ENCODE results near the gene CORO7.
A peak's percentile ranks its signal among the peaks of the same experiment; 100 is the strongest.
"Not testable (repeated sequence)": the region's sequence is repeated elsewhere in the genome, so short reads cannot be mapped to it uniquely, and the experiment has no call there.

CORO7 gene

DNA sequence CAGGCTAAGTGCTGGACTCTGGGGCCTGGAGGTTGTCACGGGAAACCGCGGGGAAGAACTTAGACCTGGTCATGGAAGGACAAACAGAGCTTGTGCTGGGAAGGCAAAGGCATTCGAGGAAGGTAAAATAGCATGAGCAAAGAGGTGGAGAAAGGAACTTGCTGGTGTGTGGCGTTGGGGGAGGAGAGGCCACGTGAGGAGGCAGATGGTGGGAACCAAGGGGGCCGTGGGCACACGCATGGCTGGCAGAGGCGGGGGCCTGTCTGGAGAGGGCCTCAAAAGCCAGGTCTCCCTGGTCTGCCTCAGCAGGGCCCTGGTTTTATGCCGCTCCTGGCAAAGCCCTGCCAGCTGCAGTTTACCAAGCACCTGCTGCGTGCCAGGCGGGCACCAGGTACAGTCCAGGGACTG, 15.3 kb downstream of the CORO7 start:
- Mint-ChIP-seq H3K4me1 (peaks cover 8% of the 10 kb centered on the region), H3K27ac (no peak overlapping the region), H3K4me3 (no peak overlapping the region), H3K36me3 (peaks cover 46% of the 10 kb centered on the region), H3K9me3 (no peaks in the 10 kb centered on the region), H3K27me3 (no peaks in the 10 kb centered on the region)
- no peak for DNase-seq
- CTCF ChIA-PET = interaction anchor here (0.6 to 2.7 kb wide), 4 partner anchors 9 to 555 kb away, joined by 3 to 10 read pairs (median 5); no protein-coding TSS in a partner anchor

- CTCF ChIA-PET = interaction anchor here (0.6 to 1.6 kb wide), 4 partner anchors 40 to 345 kb away, joined by 3 to 5 read pairs (median 3); no protein-coding TSS in a partner anchor
- Mint-ChIP-seq H3K27ac (no peak overlapping the region), H3K4me1 (peaks cover 2% of the 10 kb centered on the region), H3K9me3 (no peaks in the 10 kb centered on the region), H3K27me3 (no peaks in the 10 kb centered on the region), H3K36me3 (peaks cover 47% of the 10 kb centered on the region), H3K4me3 (no peak overlapping the region)
- no peak for DNase-seq
Measured at GRCh38 chr16:4399001-4399730, 17.2 kb downstream of the CORO7 start.

GRCh38 chr16:4395055-4395726, 21.2 kb downstream of the CORO7 start:
- H3K27ac Mint-ChIP-seq = no peak overlapping the region
- peaks cover 46% of the 10 kb centered on the region for H3K36me3 Mint-ChIP-seq

GRCh38 chr16:4393850-4394249, 22.5 kb downstream of the CORO7 start:
- not testable (repeated sequence) for H3K27ac Mint-ChIP-seq, H3K4me1 Mint-ChIP-seq, DNase-seq, H3K9me3 Mint-ChIP-seq, H3K27me3 Mint-ChIP-seq, H3K4me3 Mint-ChIP-seq
- peaks cover 41% of the 10 kb centered on the region for H3K36me3 Mint-ChIP-seq
- CTCF ChIA-PET = interaction anchor here (1.2 to 1.9 kb wide), 2 partner anchors 9 to 34 kb away, joined by 3 to 13 read pairs; no protein-coding TSS in a partner anchor

More at GRCh38 chr16:4395055-4395726, 21.2 kb downstream of the CORO7 start:
- DNase-seq = no peak
- Mint-ChIP-seq H3K4me3 (no peak overlapping the region), H3K9me3 (no peaks in the 10 kb centered on the region), H3K4me1 (no peaks in the 10 kb centered on the region), H3K27me3 (no peaks in the 10 kb centered on the region)
- CTCF ChIA-PET = interaction anchor here (1.4 kb wide), 1 partner anchor 9 kb away, joined by 11 read pairs; no protein-coding TSS in a partner anchor

- Mint-ChIP-seq H3K4me3 (no peak overlapping the region), H3K27me3 (no peaks in the 10 kb centered on the region), H3K27ac (no peak overlapping the region), H3K9me3 (no peaks in the 10 kb centered on the region), H3K36me3 (peaks cover 42% of the 10 kb centered on the region), H3K4me1 (no peaks in the 10 kb centered on the region)
- DNase-seq = no peak
- CTCF ChIA-PET = interaction anchor here (1.2 to 1.9 kb wide), 2 partner anchors 10 to 34 kb away, joined by 3 to 13 read pairs; no protein-coding TSS in a partner anchor
Measured at GRCh38 chr16:4393240-4393600, 23.2 kb downstream of the CORO7 start.

DNA sequence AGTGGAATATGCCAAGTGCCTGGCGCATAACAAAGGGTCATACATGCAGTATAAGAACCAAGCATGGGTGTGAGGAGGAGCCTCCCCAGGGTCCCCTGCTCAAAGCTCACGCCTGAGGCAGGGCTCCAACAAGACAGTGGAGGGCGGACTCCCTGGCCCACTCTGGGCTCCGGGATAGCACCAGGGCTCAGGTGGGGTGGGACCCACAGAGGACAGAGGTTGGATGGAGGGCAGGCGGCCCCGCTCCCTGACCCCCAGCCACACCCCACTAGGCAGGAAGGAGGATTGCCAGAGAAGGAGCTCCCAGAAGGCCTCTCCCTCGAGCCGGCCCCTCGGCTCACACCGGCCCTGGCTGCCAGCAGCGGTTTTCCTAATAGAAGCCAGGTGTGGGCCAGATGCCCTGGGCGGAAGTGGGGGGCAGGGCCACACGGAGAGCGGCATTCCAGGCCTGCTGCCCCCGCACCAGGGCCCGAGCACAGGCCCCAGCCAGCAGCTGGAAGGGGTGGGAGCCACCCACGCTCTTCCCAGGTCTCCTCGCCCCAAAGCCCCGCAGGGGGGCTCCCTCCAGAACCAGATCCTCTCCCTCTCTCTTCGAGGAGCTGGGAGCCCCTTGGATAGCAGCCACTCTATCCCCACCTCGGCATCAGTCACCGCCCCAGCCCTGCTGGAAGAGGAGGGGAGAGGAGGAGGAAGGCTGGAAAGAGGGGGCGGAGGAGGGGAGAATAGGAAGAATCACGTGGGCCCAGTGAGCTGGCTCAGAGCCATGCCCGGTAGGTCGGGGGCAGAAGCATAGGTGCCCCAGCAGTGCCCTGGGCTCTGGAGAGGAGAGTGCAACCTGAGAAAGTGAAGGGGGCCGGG, 23.8 kb downstream of the CORO7 start:
- no peak for DNase-seq
- CTCF ChIA-PET = interaction anchor here (1.2 to 1.9 kb wide), 2 partner anchors 10 to 33 kb away, joined by 3 to 13 read pairs; no protein-coding TSS in a partner anchor
- Mint-ChIP-seq H3K4me3 (no peak overlapping the region), H3K27me3 (no peaks in the 10 kb centered on the region), H3K36me3 (peaks cover 42% of the 10 kb centered on the region), H3K9me3 (no peaks in the 10 kb centered on the region), H3K27ac (no peak overlapping the region), H3K4me1 (no peaks in the 10 kb centered on the region)

GRCh38 chr16:4391631-4392381, 24.6 kb downstream of the CORO7 start:
- peaks cover 43% of the 10 kb centered on the region for H3K36me3 Mint-ChIP-seq
- CTCF ChIA-PET = interaction anchor here (3.0 kb wide), 1 partner anchor 11 kb away, joined by 18 read pairs; no protein-coding TSS in a partner anchor
- H3K27ac Mint-ChIP-seq = no peak overlapping the region
- no peaks in the 10 kb centered on the region for H3K4me1 Mint-ChIP-seq
- no peaks in the 10 kb centered on the region for H3K9me3 Mint-ChIP-seq
- peak; percentile 39 for DNase-seq
- H3K4me3 Mint-ChIP-seq = no peak overlapping the region
- H3K27me3 Mint-ChIP-seq = no peaks in the 10 kb centered on the region

DNA sequence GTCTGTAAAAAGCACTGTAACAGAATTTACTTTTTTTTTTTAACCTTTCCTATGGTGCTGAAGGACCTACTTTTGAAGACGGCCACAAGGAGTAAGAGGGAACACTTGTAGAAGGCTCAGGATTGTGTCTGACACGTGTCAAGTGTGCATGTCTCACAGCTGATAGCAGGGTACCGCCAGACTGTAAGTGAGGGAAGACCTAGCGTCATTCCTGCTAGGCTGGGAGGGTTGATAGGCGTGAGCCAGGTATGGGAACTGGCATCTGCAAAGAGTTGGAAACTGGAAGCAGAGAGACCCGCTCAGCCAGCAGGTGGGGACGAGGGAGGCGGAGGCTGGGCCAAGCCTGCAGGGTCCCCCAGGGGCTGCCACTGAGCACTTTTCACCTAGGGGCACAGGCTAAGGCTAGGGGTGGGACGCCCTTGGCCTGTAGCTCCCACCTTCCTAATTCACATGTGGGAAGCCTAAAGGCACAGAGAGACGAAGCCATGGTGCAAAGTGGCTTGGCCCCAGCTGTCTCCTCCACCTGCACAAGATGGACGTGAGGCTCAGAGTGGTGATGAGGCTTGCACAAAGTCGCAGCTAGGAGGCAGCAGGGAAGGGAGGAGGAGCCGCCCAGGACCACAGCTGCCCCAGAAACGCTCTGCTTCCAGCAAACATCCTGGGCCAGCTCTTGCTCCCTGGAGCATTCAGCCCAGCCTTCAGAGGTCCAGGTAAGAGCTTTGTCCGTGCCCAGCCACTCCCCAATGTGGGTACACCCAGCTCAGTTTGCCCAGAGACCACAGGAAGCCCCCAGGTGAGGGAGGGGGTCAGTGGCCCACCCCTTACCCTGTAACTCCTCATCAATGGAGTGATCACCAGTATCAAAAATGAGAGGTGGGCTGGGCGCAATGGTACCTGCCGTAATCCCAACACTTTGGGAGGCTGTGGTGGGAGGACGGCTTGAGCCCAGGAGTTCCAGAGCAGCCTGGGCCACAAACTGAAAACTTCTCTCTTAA, 25.8 kb downstream of the CORO7 start:
- H3K9me3 Mint-ChIP-seq = no peaks in the 10 kb centered on the region
- H3K4me1 Mint-ChIP-seq = no peaks in the 10 kb centered on the region
- no peak for DNase-seq
- no peak overlapping the region for H3K4me3 Mint-ChIP-seq
- no peaks in the 10 kb centered on the region for H3K27me3 Mint-ChIP-seq
- CTCF ChIA-PET = interaction anchor here (3.0 kb wide), 1 partner anchor 13 kb away, joined by 18 read pairs; no protein-coding TSS in a partner anchor
- H3K36me3 Mint-ChIP-seq = peaks cover 41% of the 10 kb centered on the region
- H3K27ac Mint-ChIP-seq = no peak overlapping the region

DNA sequence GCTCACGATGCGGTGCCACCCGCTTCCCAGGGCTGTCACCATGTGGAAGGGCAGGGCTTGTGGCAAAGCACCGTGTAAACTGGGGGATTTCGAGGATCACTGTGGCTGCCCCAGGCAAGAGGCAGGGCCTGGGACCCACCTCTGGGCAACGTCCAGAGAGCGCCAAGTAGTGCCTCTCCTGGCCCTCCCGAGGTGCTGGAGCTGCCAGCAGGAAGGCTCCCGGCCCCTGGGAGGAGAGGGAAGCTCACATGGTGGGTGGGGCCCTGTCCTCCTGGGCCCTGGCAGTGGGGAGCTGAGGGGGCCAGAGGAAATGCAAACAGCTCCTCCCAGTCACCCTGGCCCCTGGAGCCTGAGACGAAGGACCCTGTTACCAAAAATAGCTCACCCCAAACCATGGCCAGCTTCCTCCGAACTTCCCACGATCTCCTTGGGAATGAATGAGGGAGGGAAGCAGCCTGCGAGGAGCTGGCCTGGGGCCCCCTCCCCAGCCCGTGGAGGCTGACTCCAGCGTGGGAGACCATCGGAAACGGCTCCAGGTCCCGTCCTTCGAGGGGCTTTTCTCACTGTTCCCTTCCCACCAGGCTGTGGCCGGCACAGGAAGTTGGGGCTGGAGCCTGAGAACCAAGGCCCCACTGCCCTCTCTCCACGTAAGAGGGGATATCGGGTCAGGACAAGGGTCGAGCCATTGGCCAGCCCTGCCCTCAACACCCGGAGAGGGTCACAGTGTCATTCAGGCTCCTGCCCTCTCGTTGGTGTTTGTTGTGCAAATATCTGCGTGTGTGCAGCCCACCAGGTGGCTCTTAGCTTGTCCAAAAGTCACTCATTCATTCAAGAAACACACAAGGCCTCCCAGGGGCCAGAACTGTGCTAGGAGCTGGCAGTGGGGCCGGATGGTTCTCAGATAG, 27.1 kb downstream of the CORO7 start:
- Mint-ChIP-seq H3K27ac (peak overlapping the region; percentile 77), H3K27me3 (no peaks in the 10 kb centered on the region), H3K4me3 (no peak overlapping the region), H3K9me3 (no peaks in the 10 kb centered on the region), H3K4me1 (no peaks in the 10 kb centered on the region), H3K36me3 (peaks cover 36% of the 10 kb centered on the region)
- CTCF ChIA-PET = interaction anchor here (0.6 to 3.0 kb wide), 2 partner anchors 14 to 59 kb away, joined by 3 to 18 read pairs; no protein-coding TSS in a partner anchor
- no peak for DNase-seq

DNA sequence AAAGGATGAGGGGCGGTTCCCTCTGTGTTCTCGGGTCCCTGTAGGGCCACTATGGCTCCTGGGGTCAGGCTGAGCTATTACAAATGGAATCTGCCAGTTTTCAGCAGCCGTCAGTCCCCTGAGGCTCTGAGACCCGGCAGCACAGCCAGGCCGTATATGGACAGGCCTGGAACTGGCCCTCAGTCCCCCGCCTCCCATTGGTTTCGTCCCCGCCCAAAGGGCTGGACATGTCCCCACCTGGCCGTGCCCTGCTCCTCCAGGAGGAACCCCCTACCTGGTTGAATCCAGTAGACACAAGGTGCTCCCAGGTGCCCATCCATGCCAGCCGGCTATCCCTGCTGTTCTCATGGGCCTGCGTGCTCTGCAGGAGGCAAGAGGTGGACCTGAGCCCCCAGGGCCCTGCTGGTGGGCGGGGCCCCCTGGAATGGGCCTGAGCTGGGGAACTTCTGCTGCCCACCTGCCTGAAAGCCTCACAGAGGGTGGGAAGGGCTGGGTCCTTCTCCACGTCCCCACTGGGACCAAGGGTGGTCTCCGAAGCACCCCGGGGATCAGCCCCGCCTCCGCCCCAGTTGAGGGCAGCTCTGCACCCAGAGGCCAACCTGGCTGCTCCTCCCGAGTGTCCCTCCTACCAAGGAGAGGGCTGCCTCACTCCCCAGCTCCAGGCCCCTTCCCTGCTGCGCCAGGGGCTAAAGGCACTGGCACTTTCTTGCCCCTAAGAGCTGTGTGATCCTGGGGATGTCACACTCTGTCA, 27.9 kb downstream of the CORO7 start:
- no peak overlapping the region for H3K4me3 Mint-ChIP-seq
- no peaks in the 10 kb centered on the region for H3K4me1 Mint-ChIP-seq
- peaks cover 32% of the 10 kb centered on the region for H3K36me3 Mint-ChIP-seq
- H3K27ac Mint-ChIP-seq = peak overlapping the region; percentile 77
- no peaks in the 10 kb centered on the region for H3K27me3 Mint-ChIP-seq
- CTCF ChIA-PET = interaction anchor here (3.0 kb wide), 1 partner anchor 15 kb away, joined by 18 read pairs; no protein-coding TSS in a partner anchor
- no peak for DNase-seq
- H3K9me3 Mint-ChIP-seq = no peaks in the 10 kb centered on the region

DNA sequence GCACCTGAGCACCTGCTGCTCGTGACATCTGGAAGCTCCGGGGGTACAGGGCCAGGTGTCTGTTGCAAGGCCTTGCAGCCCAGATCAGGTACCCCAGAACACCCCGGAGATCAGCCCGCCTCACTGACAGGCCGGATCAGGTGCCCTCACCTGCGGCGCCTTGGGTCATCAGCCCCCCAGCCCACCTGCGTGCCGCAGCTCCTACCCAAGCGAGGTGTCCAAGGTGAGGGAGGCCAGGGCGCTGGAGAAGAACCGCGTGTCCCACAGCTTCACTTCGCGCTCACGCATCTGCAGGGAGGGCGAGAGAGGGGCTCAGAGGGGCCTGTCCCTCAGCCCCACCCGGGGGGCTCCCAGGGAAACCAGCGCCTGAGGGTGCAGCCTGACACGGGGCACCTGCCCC, 28.6 kb downstream of the CORO7 start:
- H3K9me3 Mint-ChIP-seq = no peaks in the 10 kb centered on the region
- peaks cover 32% of the 10 kb centered on the region for H3K36me3 Mint-ChIP-seq
- no peak for DNase-seq
- CTCF ChIA-PET = no interaction called here
- no peaks in the 10 kb centered on the region for H3K4me1 Mint-ChIP-seq
- no peak overlapping the region for H3K27ac Mint-ChIP-seq
- H3K4me3 Mint-ChIP-seq = no peak overlapping the region
- no peaks in the 10 kb centered on the region for H3K27me3 Mint-ChIP-seq

Measured in activated naive CD4-positive, alpha-beta T cell treated with anti-CD3 and anti-CD28 coated beads, Interleukin-2, amount 10 ng/mL, durations not matched to agents 7 days and 5 days (primary cell).